NCI-H2107 (cell line): ENCODE measurements around the gene NPDC1.

Source experiments
- DNase-seq: peaks from one replicate; lab custom pipeline; 2025; lab: John Stamatoyannopoulos, UW

The NPDC1 gene

GRCh38 chr9:137056739-137057415 lies 10.9 kb upstream of the NPDC1 start:
- DNase-seq: no peak

DNA sequence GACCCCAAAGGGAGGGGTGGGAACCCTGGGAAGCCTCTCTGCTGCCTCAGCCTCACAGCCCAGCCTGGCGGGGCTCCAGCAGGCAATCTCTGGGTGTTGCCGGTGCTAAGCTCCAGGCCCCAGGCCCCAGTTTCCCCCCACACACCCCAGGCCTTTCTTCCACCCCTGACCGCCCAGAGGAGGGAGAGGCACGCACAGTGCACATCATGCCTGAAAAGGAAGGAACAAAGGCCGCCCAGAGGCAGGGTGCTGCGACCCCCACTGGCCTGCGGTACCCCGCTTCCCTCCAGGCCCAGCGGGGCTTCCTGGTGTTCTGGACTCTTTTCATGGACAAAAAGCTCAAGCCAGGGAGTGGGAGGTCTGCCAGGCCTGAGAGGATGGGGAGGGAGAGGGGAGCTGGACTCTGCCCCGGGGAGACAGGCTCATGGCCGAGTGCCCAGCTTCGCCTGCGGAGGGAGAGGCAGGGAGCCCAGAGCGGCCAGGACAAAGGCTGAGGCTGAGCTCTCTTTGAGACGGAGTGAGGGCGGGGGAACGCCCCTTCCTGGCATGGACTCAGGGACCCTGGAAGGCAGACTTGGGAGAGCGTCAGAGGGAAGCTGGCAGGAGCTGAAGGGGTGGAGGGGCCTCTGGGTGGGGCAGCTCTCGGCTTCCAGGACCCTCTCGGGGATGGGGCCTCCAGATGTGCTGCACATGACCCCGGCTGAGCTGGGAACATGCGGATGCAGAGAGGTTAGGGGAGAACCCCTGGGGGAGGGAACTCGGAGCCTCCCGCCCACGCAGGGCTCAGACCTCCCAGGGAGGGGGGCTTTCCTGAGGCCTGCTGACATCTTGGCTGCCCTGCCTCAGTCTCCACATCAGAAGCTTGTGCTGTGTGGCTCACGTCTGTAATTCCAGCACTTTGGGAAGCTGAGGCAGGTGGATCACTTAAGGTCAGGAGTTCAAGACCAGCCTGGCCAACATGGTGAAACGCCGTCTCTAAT lies 9.7 kb upstream of the NPDC1 start:
- DNase-seq: no peak

GRCh38 chr9:137054932-137055384 lies 9.0 kb upstream of the NPDC1 start:
- no peak for DNase-seq

DNA sequence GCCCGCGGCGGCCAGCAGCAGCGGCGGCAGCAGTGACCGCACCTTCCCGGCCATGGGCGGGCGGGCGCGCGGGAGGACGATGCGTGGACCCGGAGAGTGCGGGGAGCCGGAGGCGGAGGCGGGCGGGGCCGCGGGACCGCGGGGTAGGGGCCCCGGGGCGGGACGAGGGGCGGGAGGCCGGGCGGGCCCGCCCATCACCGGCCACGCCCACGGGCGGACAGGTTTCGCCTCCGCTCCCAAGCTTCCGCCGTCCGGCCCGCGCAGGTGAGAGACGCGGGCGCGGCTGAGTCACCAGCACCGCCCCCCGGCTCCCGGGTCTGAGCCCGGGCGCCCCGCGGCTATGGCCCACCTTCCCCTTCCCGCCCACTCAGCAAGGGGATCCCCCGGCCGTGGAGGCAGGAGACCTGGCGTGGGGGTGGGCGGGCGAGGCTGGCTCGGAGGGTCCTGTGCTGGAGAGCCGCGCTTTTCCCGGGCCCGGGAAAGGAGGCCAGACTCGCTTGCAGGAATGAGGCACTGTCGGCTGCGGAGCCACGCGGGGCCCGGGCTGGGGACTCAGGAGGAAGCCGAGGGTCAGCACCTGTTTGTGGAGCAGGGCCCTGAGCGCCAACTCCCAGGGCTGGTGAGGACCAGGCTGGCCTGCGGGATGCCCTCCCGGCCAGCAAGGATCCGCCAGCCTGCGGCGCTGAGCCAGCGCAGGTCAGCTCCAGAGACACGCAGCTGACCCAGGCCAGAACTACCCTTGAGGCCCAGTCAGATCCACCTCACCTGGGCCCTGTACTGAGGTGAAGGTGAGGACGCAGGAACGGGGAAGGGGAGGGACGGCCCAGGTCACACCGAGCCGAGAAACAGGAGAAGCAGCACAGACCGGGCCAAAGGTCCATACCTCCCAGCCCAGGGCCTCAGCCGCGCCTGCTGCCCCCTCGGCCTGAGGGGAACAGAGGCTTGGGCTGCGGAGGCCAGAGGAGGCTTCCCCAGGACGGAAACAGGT lies 8.3 kb upstream of the NPDC1 start, which contains the start of gene ENTPD2:
TSS of gene ENTPD2 (minus strand) at position 118 of the 988 bp plus-strand sequence. CDS start at position 54, 64 bp downstream.
- peak; percentile 66 for DNase-seq

DNA sequence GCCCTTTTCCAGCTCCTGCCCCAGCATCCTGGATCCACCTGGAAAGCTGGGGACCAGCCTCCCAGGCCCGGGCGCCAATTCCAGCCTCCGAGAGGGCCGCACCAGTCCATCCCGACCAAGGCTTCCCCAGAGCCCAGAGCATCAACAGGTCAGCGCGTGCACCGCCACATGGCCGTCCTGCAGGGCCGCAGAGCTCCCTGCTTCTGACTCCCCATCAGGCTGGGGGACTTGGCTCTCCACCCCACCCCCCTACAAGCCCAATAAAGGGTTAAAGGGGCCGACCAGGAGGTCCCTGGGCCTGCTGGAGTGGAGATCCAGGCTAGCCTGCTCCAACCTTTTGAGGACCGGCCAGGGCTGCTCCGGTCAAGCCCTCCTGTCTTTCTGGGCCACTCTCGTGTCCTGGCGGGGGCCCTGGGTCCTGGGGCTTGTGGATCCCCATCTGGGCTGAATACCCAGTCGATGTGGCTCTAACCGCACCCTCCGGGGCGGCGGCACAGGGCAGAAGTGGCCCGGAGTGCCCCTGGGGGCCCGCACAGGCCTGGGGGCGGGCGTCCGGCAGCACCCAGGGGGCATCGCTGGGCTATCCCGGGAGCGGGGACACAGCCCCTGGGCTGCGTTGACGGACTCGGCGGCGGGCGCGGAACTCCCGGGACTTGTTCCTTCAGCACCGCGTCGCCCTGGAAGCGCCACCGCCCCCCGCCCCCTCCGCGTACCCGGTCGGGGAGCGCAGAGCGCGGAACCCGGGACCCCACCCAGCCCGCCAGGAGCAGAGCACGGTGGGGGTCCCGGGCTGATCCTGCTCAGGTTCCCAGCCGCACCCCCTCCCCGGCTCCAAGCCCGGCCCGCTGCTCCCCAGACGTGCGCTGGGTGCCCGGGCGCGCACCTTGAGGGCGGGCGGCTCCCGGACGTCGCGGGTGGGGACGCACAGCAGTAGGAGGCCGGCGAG lies 7.3 kb upstream of the NPDC1 start:
- no peak for DNase-seq

DNA sequence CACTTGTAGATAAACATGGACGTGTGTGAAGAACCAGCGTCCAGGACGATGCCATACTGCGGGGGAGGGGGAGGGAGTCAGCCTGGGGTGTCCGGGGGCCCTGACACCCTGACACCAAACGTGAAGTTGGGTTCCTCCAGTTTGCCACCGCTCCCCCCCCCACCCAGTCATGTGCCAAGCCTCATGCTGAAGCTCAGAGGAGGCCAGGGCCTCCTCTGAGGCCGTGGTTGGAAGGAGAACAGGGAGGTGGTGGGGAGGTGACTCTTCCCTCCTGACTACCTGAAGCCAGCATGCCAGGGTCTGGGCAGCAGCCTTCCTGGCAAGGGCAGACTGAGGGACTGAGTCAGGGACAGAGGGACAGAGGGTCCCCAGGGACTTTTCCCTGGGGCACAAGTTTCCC lies 6.3 kb upstream of the NPDC1 start:
- no peak for DNase-seq

- no peak for DNase-seq
Observed at GRCh38 chr9:137051145-137051724, 5.3 kb upstream of the NPDC1 start.

DNA sequence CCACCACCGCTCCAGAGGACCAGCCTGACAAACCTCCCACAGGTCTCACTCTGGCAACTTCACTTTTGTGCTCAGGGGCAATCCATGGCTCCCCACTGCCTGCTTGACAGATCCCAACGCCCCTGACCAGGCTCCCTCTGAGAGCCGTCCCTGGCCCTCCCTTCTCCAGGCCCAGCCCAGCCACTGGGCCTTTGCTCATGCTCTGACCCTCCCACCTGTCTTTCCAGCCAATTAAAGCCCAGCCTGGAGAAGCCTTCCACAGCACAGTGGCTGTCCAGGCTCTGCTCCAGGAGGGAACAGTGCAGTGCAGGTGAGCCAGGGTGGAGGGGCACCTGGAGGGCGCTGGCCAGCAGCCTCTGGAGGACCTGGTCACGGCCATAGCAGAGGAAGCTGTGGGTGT lies 4.6 kb upstream of the NPDC1 start:
- DNase-seq: no peak

- DNase-seq: no peak
Observed at GRCh38 chr9:137049544-137050449, 3.8 kb upstream of the NPDC1 start.

GRCh38 chr9:137048655-137049543 lies 2.9 kb upstream of the NPDC1 start:
- no peak for DNase-seq

- DNase-seq: peak; percentile 41
Observed at GRCh38 chr9:137045294-137046087, 486 bp downstream of the NPDC1 start.

DNA sequence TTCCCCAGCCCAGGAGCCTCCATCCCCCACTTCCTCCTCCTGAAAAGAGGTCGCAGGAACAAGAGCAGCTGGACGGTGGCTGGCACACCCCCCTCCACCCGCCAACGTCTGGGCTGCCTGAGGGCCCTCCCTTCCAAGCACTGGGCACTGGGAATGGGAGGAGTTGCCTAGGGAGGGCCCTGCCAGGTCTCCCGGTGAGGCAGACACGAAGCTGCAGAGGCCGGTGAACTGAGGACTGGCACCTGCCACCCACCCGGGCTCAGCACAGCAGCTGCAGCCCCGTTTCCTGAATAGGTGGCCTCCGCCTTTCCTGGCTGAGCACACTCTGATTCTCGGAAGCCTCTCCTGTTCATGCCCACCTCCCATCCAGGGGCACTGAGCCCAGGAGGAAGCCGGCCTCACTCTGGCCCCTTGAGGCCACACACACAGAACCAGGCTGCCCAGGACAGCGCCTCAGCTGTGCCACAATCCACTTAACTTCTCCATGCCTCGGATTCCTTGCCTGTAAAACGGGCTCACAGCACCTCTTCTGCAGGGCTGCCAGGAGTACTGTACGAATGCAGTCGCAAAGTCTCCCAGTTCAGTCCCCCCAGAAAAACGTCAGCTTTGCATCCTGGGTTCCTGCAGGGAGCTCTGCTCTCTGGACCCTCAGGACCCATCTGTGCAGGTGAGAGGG lies 1.3 kb downstream of the NPDC1 start:
- DNase-seq: peak; percentile 49

DNA sequence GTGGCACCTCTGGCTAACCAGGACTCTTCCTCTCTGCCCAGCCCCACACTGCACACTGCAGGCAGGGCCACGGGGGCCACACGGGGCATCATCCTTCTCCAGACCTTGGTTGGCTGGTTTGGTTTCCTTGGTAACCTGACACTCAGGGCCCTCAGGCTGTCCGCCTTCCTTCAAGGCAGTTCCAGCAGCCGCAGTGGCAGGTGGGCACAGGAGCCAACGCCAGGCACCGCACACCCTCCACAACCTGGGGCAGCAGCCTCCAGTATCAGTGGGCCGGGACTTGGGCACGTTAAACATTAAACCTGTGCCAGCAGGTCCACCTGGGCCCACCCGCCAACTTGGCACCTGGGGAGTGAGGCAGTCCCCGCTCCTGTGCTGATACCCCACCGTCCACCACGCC lies 1.9 kb downstream of the NPDC1 start:
- DNase-seq: no peak

DNA sequence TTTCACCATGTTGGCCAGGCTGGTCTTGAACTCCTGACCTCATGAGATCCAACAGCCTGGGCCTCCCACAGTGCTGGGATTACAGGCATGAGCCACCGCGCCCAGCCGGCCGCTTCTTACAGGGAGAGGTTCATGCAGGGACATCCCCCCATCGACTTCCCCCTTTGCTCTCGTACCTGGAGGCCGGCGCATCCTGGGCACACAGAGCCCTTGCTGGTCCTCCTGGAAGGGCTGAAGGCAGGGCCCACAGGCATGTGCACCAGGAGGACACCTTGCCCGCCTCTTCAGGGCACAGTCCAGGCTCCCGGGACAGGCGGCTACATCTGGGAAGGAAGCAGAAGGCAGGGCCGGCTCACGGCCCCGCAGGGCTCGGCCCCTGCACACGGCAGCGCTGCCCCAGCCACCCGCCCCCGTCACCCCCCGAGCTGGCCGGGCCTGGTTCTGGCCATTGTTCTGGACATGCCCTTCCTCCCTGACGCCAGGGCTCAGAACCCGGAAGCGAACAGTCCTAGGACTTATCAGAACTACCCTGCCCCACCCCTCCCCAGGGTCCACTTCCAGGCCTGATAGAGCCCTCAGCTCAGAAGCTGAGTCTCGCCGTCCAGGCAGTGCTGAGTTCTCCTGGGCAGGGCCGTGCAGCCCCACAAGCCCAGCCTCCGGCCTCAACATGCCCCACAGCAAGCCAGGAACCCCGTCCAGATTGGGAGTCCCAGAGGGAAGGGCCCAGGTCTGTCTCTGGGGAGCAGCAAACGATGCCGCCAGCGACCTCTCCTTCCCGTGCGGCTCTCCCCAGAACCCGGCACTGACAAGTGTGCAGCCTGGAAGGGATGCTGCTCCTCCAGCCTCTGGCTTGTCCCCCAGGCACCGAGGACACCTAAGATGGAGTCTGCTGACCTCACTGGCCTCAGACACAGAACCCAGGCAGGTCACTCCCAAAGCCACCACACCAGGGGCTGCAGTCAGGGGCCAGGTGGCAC lies 2.9 kb downstream of the NPDC1 start:
- no peak for DNase-seq

DNA sequence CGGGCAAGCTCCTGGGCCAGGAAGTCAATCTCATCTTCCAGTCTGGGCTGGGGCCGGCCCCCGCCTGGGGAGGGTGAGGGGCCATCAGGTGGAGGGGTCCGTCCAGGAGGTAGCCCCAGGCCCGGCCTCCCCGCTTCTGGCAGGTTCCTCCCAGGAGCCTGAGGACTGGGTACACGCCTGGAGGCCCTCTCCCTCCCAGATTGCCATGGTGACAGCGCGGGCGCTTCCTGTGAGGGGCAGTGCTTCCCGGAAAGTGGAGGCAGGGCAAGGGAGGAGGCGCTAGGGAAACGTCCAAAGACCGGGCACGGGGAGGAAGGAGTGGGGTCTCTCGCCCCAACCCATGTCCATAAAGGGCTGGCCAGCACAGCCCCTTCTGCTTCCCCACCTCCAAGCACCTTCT lies 4.9 kb downstream of the NPDC1 start:
- no peak for DNase-seq

DNA sequence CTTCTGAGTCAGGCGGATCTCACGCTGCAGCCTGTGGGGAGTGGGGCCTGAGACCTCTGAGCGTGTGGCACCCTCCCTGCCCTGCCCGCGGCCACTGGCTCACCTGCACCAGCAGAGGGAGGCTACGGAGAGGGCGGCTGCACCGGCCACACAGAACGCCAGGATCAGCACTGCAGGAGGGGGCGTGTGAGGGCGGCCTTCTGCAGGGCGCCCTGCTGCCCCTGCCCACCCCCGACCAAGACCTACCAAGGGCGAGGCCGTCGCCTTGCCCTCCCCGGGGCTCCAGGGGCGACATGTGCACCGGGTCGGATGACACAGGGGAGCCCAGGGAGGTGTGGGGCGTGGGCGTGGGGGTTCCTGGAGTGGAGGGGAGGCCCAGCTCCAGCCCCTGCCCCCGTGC lies 5.4 kb downstream of the NPDC1 start:
- no peak for DNase-seq
